HG03432 (cell line): ENCODE measurements around the gene ZSWIM6.

Experiments
- ATAC-seq: cut with Tn5 transposase; IDR thresholded peaks from one replicate; pipeline ENCODE4 v1.9.1; 2021; ENCODE audit warnings: mild to moderate bottlenecking, moderate library complexity; ENCODE audit not compliant: unreplicated experiment

Gene ZSWIM6

GRCh38 chr5:61472172-61472958, 140.3 kb downstream of the ZSWIM6 start:
- no peak for ATAC-seq

DNA sequence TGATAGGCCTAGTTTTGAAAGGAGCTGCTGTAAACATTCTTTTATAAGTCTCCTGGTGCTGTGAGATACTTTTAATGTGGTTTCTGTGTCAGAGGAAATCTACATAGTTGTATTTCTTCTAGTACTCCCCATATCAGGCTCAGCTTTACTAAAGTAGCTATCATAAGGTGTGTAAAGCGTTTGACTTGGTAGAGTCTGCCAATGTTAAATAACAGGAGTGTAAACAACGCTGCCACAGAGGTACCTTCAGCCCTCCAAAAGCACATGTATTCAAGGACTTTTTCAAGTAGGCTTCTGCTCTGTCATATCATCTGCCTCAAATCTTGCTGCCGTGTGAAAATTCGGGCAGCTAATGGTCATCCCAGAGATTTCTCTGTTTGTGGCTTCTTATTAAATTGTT, 142.7 kb downstream of the ZSWIM6 start:
- no peak for ATAC-seq

GRCh38 chr5:61477788-61478187, 145.7 kb downstream of the ZSWIM6 start:
- no peak for ATAC-seq

DNA sequence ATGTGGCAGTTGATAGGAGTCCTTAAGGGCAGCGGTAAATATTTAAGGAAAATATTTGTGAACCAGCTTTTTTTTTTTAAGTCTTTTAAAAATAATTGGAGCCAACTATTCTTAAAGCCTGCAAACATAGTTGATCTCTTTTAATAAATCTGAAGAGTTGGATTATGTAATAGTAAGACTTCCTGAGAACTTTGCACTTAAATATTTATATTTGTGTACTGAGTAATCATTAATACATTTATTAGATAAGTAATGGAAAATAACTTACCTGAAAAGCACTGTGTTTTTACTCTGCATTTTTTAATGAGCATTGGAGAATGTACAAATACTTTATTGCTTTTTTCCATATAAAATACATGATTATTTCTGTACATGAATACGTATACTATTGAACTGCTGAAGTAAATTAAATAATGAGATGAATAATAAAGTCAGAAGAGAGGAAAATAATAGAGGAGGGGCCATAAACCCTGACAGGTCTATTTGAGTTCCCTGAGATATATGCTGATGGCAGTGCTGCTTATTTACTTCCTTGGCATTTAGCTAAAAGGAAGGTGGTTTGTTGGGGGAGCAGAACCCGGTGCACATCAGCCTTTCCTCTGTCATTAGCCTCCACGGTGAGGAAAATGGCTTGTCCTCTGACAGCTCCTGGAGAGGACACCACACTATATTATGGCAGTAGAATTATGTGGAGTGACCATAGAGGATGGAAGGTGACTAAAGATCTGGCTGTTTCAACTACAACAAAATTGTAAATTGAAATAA, 148.0 kb downstream of the ZSWIM6 start:
- ATAC-seq: no peak

GRCh38 chr5:61482980-61483379, 150.9 kb downstream of the ZSWIM6 start:
- ATAC-seq: no peak

GRCh38 chr5:61486476-61486875, 154.4 kb downstream of the ZSWIM6 start:
- ATAC-seq: no peak

GRCh38 chr5:61489574-61489973, 157.5 kb downstream of the ZSWIM6 start:
- ATAC-seq: no peak

DNA sequence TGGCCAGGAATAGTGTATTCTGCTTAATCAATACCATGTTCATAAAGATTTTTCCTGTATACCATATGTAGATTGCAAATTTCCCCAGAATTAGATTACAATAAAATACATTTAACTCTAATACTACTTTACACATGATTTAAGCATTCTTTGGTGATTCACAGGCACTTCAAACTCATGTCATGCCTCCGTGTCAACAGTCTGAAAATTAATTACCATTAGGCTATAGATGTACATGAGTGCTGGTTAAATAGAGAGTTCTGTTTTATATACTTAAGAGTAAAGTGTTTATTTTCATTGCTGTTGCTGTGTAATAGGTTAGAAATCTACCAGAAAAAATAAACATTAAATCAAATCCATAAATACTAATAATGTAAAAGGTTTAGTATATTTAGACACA, 159.8 kb downstream of the ZSWIM6 start:
- ATAC-seq: no peak

- no peak for ATAC-seq
These were observed 161.9 kb downstream of the ZSWIM6 start for GRCh38 chr5:61493973-61494372.

- ATAC-seq: no peak
These were observed 164.4 kb downstream of the ZSWIM6 start for GRCh38 chr5:61496446-61496845.

DNA sequence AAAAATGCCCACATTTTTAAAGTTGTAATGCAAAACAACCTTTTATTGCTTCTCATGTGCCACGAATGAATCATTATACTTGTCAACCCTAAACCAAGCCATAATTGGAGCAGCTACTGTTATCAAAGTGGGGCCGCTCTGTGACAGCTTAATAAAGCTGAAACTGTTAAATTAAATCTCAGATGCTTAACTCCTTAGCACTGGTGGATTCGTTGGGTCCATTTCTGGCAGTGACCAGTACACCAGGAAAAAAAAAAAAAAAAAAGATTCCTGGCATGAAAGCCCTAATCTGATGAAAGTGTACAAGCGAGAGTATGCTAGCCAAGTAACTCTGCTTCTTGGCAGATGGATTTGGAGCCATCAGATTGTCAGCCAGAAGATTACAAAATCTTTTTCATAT, 164.8 kb downstream of the ZSWIM6 start:
- no peak for ATAC-seq

DNA sequence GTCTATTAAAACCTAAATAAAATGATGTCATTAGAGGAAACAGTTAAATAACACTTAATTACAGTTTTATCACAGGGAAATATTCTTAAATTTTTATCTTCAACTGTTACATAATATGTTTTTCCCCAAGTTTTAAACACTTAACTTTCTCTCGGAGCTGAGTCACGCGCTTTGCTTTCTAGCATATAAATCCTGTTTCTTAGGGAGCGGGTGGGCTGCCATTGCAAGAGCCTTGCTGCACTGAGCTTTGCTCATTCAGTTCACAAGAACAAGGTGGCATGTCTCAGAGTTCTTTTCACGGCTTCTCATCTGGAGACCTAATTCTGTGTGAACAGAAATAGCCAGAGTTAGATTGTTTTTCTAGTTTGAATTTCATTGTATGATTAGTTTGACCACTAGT, 166.1 kb downstream of the ZSWIM6 start:
- ATAC-seq: no peak

DNA sequence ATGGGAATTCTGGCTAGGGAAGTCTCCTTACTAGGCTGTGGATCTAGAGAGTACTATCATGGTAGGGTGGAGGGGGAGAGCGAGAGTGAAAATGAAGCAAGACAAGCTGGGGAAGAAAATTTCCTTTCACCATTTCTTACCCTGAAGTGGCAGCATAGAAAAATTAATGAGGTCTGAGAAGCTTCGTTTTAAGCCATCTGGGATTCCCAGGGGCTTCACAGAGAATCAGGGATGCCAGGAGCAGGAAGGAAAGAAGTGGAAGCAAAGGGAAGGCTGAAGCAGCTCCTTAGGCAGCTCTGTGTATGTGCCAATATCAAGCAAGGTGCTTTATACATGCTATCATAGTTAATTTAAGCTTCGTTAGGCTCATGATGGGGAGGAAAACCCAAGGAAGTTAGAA, 169.9 kb downstream of the ZSWIM6 start:
- ATAC-seq: no peak

DNA sequence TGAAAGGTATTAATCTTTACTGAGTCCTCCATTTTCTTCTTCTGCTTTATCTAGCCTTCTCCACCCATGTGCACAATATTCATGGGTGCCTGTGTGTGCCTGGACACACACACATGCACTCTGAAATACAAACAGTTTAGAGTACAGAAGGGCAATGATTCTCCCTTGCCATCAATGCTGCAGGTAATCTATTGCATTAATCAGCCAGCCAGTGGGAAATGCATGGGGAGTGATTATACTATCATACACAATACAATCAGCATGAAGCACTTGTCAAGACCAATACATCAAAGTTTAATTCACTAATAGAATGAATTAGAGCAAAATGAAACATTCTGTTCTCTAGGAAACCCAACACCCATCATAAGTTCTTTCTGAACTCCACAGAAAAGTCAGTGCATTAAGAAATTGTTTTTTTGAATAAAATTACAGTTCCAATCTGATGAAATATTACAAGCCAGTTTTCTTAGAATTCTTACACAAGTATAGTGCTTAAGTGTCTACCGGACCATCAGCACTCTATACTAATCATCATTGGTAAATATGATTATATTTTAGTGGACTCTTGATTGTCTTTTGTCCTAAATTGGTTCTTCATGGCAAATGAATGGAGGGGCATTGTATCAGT, 172.2 kb downstream of the ZSWIM6 start:
- no peak for ATAC-seq

DNA sequence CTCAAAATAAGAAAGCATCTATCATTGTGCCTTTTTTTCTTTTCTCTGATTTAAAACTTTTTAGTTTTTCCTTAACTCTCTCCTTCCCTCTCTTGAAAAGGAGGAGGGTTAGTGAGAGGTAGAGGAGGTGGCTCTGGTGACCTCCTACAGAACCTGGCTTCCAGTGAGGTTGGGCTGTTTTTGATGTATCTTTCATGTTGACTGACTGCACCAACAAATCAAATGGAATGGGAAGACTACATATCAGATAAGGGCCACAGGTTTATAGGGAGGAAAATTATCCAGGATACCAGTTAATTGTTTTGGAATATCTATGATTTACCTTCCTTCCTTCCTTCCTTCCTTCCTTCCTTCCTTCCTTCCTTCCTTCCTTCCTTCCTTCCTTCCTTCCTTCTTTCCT, 173.2 kb downstream of the ZSWIM6 start:
- no peak for ATAC-seq

DNA sequence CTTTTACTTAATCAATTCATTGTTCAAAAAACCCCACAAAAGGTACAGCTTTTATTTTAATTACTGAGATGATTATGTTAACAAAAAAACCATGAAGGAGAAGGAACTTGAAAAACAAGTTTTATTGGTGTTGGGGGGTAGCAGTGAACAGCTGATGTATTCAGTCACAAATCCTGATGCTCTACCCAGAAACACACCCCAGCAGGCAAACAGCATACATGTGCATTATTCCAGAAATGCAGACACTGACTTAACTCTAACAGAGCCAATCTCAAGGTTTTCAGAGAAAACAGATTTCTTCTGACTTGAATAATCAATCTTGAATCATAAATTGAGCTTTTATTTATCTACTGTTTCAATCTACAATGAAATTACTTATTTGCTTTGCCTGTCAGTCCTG, 175.2 kb downstream of the ZSWIM6 start:
- ATAC-seq: no peak

DNA sequence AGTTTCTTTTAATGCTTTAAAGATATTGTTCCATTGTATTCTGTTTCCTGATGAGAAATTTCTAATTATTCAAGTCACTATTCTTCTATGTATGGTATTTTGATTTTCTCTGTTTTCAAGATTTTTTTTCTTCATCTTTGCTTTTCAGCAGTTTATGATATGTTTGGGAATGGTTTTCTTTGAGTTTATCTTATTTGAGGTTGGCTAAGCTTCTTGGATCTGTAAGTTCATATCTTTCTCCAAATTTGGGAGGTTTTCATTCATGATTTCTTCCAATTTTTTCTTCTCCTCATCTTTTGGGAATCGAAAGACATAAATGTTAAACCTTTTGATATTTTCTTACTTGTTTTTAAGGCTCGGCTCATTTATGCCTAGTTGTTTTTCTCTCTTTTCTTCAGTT, 184.9 kb downstream of the ZSWIM6 start:
- no peak for ATAC-seq

DNA sequence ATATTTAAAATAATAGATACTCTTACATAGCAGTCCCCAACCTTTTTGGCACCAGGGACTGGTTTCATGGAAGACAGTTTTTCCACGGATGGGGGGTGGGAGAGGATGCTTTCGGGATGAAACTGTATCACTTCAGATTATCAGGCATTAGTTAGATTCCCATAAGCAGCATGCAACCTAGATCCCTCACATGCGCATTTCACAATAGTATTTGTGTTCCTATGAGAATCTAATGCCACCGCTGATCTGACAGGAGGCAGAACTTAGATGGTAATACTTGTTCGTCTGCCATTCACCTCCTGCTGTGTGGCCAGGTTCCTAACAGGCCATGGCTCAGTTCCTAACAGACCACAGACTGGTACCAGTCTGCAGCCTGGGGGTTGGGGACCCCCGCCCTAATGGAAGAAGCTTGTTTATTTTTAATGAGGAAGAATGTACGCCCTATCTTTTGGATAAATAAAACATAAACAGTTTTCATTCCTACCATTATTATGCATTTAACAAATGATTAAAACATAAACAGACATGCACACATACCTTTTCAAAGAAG, 187.7 kb downstream of the ZSWIM6 start:
- no peak for ATAC-seq

GRCh38 chr5:61523073-61523472, 191.0 kb downstream of the ZSWIM6 start:
- no peak for ATAC-seq

DNA sequence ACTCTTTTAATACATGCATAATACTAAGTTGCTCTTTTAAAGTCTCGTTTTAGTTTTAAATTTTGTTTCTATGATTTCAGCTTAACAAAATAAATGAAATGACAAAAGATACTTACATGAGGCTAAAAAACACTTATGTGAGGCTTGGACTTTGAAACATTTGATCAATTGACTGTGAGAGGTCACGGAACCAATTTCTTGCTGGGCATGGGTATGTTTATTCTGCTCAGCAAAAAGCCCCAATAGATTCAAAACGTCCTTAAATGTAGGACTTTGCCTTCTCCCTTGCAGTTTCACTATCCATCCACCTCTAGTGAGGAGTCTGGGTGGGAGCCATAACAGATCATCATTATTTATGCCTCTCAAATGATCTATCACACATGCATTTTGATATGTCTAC, 191.9 kb downstream of the ZSWIM6 start:
- no peak for ATAC-seq

- ATAC-seq: no peak
These were observed 193.6 kb downstream of the ZSWIM6 start for GRCh38 chr5:61525512-61526206.
